Activated naive CD8-positive, alpha-beta T cell treated with anti-CD3 and anti-CD28 coated beads, Interleukin-2, amount 50 U/mL, for 24 hours (primary cell): ENCODE results near the gene ZNF48.

Source experiments
- ATAC-seq: fragments of 150-1000 bp; cut with Tn5 transposase; one replicate; pipeline ENCODE4 v1.10.0; 2021
- DNase-seq: peaks from one replicate; pipeline ENCODE4 v3.0.0; 2021
- H3K27ac Mint-ChIP-seq: one replicate; pipeline ENCODE4 v1.8.0; 2021; ENCODE audit warnings: mild to moderate bottlenecking, mixed read lengths
- H3K27me3 Mint-ChIP-seq: one replicate; pipeline ENCODE4 v1.8.0; 2021; ENCODE audit warnings: mixed read lengths
- H3K36me3 Mint-ChIP-seq: one replicate; pipeline ENCODE4 v1.8.0; 2021; ENCODE audit warnings: low read depth, mixed read lengths
- H3K4me1 Mint-ChIP-seq: one replicate; pipeline ENCODE4 v1.8.0; 2021; ENCODE audit warnings: mixed read lengths
- H3K4me3 Mint-ChIP-seq: one replicate; pipeline ENCODE4 v1.8.0; 2021; ENCODE audit warnings: mild to moderate bottlenecking, moderate library complexity, mixed read lengths
- H3K9me3 Mint-ChIP-seq: one replicate; pipeline ENCODE4 v1.8.0; 2021; ENCODE audit warnings: mixed read lengths

Gene ZNF48

GRCh38 chr16:30395155-30395991 is at the start of gene ZNF48:
Gene ZNF48 (plus strand): TSS chr16:30395420. CDS start chr16:30395795, 375 bp downstream.
- no peaks in the 10 kb centered on the region for H3K27me3 Mint-ChIP-seq
- H3K4me1 Mint-ChIP-seq: peaks cover 46% of the 10 kb centered on the region
- H3K36me3 Mint-ChIP-seq: peaks cover 15% of the 10 kb centered on the region
- H3K4me3 Mint-ChIP-seq: peak within 1 kb of the TSS; percentile 85
- peak within 1 kb of the TSS; percentile 68 for H3K27ac Mint-ChIP-seq
- H3K9me3 Mint-ChIP-seq: no peaks in the 10 kb centered on the region
- peak; percentile 58 for ATAC-seq
- DNase-seq: peak; percentile 68

DNA sequence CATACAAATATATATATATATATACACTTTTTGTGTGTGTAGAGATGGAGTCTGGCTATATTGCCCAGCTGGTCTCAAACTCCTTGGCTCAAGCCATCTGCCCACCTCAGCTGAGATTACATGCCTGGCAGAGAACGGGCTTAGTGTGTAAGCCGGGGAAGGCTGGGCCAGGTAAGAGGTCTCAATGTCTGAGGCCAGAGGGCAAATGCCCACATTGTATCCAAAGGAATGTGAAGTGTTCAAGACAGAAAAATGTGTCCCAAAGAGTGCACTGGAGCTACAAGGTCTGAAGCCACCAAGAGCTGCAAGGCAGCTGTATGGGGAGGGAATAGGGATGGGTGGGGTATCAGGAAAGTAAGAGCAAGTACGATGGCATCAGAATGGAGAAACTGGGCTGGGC is 48.9 kb upstream of the ZNF48 start:
- no peak overlapping the region for H3K27ac Mint-ChIP-seq
- no peaks in the 10 kb centered on the region for H3K9me3 Mint-ChIP-seq
- H3K4me3 Mint-ChIP-seq: no peak overlapping the region

DNA sequence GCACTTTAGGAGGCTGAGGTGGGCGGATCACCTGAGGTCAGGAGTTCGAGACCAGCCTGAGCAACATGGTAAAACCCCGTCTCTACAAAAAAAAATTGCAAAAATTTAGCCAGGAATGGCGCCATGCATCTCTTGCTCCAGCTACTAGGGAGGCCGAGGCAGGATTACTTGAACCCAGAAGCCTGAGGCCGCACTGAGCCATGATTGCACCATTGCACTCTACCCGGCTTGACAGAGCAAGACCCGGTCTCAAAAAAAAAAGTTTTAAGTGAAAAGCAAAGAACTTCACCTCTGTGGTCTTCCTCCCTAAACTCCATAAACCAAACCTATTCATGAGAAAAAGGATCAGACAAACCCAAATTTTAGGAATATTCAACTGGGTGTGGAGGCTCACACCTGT is 47.1 kb upstream of the ZNF48 start:
- peaks cover 32% of the 10 kb centered on the region for H3K36me3 Mint-ChIP-seq
- DNase-seq (no peak), ATAC-seq (no peak)
- no peak overlapping the region for H3K4me3 Mint-ChIP-seq
- H3K27me3 Mint-ChIP-seq: no peaks in the 10 kb centered on the region
- peaks cover 34% of the 10 kb centered on the region for H3K4me1 Mint-ChIP-seq
- H3K9me3 Mint-ChIP-seq: no peaks in the 10 kb centered on the region
- no peak overlapping the region for H3K27ac Mint-ChIP-seq

More for the DNA sequence above, 48.9 kb upstream of the ZNF48 start:
- no peak for DNase-seq
- peaks cover 21% of the 10 kb centered on the region for H3K36me3 Mint-ChIP-seq
- ATAC-seq: no peak
- peaks cover 23% of the 10 kb centered on the region for H3K4me1 Mint-ChIP-seq
- no peaks in the 10 kb centered on the region for H3K27me3 Mint-ChIP-seq

DNA sequence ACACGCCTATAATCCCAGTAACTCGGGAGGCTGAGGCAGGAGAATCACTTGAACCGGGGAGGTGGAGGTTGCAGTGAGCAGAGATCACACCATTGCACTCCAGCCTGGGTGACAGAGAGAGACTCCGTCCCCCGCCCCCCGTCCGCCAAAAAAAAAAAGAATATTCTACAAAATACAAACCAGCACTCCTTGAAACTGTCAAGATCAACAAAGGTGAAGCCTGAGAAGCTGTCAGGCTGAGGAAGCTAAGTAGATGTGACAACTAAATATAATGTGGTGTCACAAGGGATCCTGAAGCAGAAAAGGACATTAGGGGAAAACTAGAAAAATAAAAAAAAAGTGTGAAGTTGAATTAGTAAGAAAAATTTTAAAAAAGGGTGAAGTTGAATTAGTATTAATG is 46.3 kb upstream of the ZNF48 start:
- no peaks in the 10 kb centered on the region for H3K9me3 Mint-ChIP-seq
- peak overlapping the region; percentile 42 for H3K27ac Mint-ChIP-seq
- H3K36me3 Mint-ChIP-seq: peaks cover 34% of the 10 kb centered on the region
- no peak for DNase-seq
- ATAC-seq: no peak
- H3K4me3 Mint-ChIP-seq: no peak overlapping the region
- H3K27me3 Mint-ChIP-seq: no peaks in the 10 kb centered on the region
- peaks cover 40% of the 10 kb centered on the region for H3K4me1 Mint-ChIP-seq

DNA sequence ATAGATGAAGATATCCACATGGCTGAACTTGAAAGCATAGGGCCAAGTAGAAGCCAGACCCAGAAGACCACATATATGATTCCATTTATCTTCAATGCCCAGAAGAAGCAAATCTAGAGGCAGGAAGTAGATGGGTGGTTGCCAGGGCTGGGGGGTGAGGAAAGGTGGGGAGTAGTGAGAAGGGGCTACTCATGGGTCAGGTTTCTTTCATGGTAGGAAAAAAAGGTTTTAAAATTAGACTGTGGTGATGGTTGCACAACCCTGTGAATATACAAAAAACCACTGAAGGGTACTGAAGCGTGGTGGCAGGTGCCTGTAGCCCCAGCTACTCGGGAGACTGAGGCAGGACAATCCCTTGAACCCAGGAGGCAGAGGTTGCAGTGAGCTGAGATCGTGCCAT is 45.5 kb upstream of the ZNF48 start:
- no peaks in the 10 kb centered on the region for H3K27me3 Mint-ChIP-seq
- peak overlapping the region; percentile 87 for H3K27ac Mint-ChIP-seq
- no peak for DNase-seq
- no peak for ATAC-seq
- H3K4me1 Mint-ChIP-seq: peaks cover 47% of the 10 kb centered on the region
- no peaks in the 10 kb centered on the region for H3K9me3 Mint-ChIP-seq
- H3K36me3 Mint-ChIP-seq: peaks cover 42% of the 10 kb centered on the region
- H3K4me3 Mint-ChIP-seq: no peak overlapping the region

DNA sequence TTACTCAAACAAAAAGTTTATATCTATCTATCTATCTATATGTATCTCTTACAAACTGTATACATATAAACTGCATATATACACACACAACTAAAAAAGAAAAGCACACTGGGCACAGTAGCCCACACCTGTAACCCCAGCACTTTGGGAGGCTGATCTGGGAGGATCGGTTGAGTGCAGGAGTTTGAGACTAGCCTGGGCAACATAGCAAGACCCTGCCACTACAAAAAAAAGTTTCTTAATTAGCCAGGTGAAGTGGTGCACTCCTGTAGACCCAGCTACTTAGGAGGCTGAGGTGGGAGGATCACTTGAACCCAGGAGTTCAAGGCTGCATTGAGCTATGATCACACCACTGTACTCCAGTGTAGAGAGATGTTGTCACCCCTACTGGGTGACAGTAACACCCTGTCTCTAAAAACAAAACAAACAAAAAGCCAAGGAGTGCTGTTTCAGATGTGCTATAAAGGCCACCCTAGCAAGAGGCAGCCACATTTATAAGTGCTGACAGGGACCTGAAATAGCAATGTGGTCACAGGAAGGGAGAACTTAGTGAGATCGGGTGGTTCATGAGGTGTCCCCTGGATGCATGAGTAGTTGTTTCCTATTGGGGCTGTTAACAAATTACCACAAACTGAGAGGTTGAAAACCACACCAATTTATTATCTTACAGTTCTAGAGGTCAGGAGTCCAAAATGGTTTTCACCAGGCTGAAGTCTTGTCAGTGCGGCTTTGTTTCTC is 44.9 kb upstream of the ZNF48 start:
- H3K9me3 Mint-ChIP-seq: no peaks in the 10 kb centered on the region
- H3K27ac Mint-ChIP-seq: peak overlapping the region; percentile 87
- peaks cover 50% of the 10 kb centered on the region for H3K4me1 Mint-ChIP-seq
- no peaks in the 10 kb centered on the region for H3K27me3 Mint-ChIP-seq
- H3K36me3 Mint-ChIP-seq: peaks cover 42% of the 10 kb centered on the region
- ATAC-seq (peak; percentile 83), DNase-seq (peak; percentile 43)
- H3K4me3 Mint-ChIP-seq: peak overlapping the region; percentile 62

- Mint-ChIP-seq H3K36me3 (peaks cover 42% of the 10 kb centered on the region), H3K9me3 (no peaks in the 10 kb centered on the region)
Observed at GRCh38 chr16:30351001-30351441, 44.2 kb upstream of the ZNF48 start.

DNA sequence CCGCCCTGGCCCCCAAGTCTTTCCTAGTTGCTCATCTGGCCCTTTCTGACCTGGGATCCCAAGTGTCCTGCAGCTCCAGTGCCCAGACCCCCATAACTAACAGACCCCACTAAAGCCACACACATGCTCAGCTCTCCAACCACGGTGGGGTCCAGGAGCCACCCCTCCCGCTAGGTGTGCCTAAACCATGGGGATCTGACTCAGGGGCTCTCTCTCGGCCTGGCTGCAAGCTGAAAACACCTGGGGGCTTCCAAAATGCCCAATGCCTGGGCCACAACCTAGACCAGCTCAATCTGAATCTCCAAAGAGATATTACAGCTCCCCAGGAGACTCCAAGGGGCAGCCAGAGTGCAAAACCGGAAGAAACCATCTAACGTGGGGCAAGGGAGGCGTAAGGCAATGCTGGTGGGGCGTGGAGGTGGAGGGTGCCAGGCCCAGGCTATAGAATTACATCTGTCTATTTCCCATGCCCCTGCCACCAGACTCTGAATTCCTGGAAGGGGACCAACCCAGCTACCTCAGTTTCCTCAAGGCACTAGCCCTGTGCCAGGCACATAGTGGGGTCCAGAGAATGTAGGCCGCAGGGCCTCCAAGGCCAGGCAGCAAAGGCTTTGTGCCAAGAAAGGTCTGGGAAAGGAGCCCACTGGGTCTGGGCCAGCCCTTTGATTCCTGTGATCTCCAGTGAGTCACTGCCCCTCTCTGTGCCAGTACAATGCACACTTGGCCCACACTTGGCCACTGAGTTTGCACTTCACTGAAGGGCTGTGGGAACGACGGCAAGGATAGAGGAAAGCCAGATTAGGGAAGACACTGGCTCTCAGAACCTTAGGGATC is 43.4 kb upstream of the ZNF48 start:
- DNase-seq (no peak), ATAC-seq (no peak)
- peaks cover 42% of the 10 kb centered on the region for H3K36me3 Mint-ChIP-seq
- no peaks in the 10 kb centered on the region for H3K9me3 Mint-ChIP-seq
- H3K27me3 Mint-ChIP-seq: no peaks in the 10 kb centered on the region
- H3K27ac Mint-ChIP-seq: peak overlapping the region; percentile 87
- H3K4me1 Mint-ChIP-seq: peaks cover 53% of the 10 kb centered on the region
- H3K4me3 Mint-ChIP-seq: no peak overlapping the region

More at GRCh38 chr16:30351001-30351441, 44.2 kb upstream of the ZNF48 start:
- H3K4me1 Mint-ChIP-seq: peaks cover 53% of the 10 kb centered on the region
- ATAC-seq (no peak), DNase-seq (no peak)
- H3K27ac Mint-ChIP-seq: peak overlapping the region; percentile 87
- H3K4me3 Mint-ChIP-seq: peak overlapping the region; percentile 62
- no peaks in the 10 kb centered on the region for H3K27me3 Mint-ChIP-seq

DNA sequence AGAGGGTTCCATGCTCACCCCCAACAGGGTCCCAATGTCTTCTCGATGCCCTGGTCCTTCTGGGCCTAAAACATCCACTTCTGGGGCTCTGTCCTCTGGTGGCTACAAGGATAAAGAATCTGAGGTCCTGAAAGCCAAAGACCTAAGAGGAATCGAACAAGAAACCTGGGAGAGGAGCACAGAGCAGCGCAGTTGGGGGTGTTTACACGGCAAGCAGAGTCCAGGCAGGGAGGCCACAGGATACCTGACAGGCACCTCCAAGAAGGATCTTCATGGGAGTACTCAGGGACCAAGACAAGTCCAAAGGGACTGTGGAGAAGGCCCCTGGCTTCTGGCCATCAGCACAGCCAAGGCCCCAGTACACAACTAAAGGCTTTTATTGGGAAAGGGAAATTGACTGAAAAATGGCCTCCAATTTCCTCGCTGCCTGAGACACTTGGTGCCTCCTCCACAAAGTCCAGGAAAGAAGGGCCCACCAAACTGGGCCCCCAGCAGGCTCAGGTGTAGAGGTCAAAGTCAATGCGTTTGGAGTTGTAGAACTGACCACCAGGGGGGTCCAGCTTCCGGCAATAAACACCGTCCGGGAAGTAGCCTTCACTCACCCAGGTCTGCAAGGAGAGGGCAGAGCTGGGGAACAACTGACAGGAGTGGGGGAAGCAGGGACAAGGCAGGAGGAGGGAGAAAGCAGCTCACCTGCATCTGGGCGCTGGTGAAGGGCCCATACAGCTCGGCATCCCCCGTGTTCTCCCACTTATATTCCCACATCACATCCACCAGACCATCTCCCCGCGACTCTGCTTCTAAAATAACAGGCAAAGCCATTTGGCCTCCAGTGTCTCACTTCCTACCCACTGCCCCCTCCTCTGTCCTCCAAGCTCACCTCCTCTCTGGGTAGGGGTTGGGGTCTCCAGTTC is 42.5 kb upstream of the ZNF48 start:
- ATAC-seq (no peak), DNase-seq (no peak)
- no peaks in the 10 kb centered on the region for H3K9me3 Mint-ChIP-seq
- H3K4me3 Mint-ChIP-seq: peak overlapping the region; percentile 21
- H3K36me3 Mint-ChIP-seq: peaks cover 42% of the 10 kb centered on the region
- peaks cover 53% of the 10 kb centered on the region for H3K4me1 Mint-ChIP-seq
- H3K27me3 Mint-ChIP-seq: no peaks in the 10 kb centered on the region
- peak overlapping the region; percentile 35 for H3K27ac Mint-ChIP-seq

DNA sequence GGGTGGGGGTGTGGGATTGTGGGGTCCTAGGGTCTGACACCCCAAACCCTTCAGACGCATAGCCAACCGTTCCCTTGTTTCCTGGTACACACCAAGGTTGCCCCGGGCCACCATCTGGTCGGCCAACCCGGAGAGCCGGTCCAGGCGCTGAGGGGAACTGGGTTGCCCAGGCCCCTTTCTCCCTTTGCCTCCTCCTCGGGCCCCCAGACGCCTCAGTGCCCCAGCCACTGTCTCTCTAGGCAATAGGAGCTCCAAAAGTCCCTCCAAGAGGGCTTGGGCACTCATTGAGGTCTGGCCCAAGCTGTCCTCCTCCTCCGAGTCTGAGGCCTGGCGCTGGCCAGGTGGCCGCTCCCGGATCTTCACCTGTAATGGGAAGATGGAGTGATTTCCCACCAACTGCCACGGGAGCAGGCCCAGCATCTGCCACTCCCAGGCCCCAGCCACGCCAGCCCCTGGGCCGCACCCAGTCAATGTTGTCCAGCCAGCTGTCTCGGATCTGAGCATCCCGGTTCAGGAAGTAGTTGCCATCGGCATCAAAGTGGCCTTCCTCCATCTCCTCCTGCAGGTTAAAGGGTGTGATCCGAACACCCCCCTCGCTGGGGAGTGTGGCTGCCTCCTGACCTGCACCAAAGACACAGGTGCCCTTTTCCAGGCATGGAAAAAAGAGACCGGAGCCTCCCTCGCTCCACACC is 41.6 kb upstream of the ZNF48 start:
- Mint-ChIP-seq H3K4me1 (peaks cover 53% of the 10 kb centered on the region), H3K27ac (no peak overlapping the region), H3K4me3 (peak overlapping the region; percentile 98), H3K27me3 (no peaks in the 10 kb centered on the region), H3K9me3 (no peaks in the 10 kb centered on the region), H3K36me3 (peaks cover 42% of the 10 kb centered on the region)
- ATAC-seq: no peak
- no peak for DNase-seq

GRCh38 chr16:30354423-30355143 is 40.6 kb upstream of the ZNF48 start:
- ATAC-seq (peak; percentile 11), DNase-seq (no peak)
- Mint-ChIP-seq H3K4me3 (peak overlapping the region; percentile 98), H3K9me3 (no peaks in the 10 kb centered on the region), H3K27me3 (no peaks in the 10 kb centered on the region), H3K27ac (peak overlapping the region; percentile 94), H3K4me1 (peaks cover 46% of the 10 kb centered on the region), H3K36me3 (peaks cover 35% of the 10 kb centered on the region)

GRCh38 chr16:30355144-30355953 is 39.9 kb upstream of the ZNF48 start, which contains the start of gene CD2BP2:
Gene CD2BP2 (minus strand): TSS chr16:30355308. CDS start chr16:30354681, 627 bp downstream.
- Mint-ChIP-seq H3K4me3 (peak within 1 kb of the TSS; percentile 98), H3K27me3 (no peaks in the 10 kb centered on the region), H3K27ac (peak within 1 kb of the TSS; percentile 94), H3K36me3 (peaks cover 29% of the 10 kb centered on the region), H3K4me1 (peaks cover 39% of the 10 kb centered on the region), H3K9me3 (no peaks in the 10 kb centered on the region)
- DNase-seq: peak; percentile 93
- peak; percentile 78 for ATAC-seq
